GM21528 (cell line): ENCODE results near the gene CCSER2.

Experiments
- ATAC-seq: cut with Tn5 transposase; IDR thresholded peaks from one replicate; pipeline ENCODE4 v1.9.1; 2021; ENCODE audit warnings: mild to moderate bottlenecking, moderate library complexity; ENCODE audit not compliant: unreplicated experiment, low FRiP score

Gene CCSER2

DNA sequence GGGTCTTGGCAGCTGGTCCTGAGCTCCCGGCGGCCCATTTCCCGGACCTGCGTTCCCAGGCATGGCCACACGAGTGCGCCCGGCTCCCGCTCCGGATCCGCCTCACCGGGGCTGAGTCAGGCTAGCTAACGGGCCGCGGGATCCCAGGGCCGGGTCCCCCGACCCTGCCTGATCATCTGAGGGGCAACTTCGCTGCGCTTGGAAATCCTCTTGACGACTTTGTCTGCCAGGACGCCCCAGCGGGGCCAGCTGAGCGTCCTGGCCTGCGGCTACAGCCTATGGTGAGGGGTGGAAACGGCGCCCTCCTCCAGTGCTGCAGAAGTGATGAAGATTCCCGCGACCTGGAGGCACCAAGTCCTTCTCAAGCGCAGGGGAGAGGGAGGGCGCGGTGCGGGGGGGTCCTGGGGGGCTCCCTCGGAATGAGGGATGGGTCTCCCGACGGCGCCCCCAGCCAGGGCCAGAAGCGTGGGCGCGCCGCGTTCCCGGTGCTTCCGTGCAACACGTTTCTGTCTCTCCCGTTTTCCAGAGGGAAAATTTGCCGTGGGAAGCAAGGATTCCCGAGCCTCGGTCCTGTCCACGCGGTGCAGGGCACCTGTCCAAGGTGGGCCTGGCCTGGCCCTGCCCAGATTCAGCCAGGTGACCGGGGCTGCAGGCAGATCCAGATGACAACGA lies 212.4 kb downstream of the CCSER2 start:
- ATAC-seq: peak; percentile 82

- ATAC-seq: no peak
Observed at GRCh38 chr10:84541289-84541637, 212.9 kb downstream of the CCSER2 start.

DNA sequence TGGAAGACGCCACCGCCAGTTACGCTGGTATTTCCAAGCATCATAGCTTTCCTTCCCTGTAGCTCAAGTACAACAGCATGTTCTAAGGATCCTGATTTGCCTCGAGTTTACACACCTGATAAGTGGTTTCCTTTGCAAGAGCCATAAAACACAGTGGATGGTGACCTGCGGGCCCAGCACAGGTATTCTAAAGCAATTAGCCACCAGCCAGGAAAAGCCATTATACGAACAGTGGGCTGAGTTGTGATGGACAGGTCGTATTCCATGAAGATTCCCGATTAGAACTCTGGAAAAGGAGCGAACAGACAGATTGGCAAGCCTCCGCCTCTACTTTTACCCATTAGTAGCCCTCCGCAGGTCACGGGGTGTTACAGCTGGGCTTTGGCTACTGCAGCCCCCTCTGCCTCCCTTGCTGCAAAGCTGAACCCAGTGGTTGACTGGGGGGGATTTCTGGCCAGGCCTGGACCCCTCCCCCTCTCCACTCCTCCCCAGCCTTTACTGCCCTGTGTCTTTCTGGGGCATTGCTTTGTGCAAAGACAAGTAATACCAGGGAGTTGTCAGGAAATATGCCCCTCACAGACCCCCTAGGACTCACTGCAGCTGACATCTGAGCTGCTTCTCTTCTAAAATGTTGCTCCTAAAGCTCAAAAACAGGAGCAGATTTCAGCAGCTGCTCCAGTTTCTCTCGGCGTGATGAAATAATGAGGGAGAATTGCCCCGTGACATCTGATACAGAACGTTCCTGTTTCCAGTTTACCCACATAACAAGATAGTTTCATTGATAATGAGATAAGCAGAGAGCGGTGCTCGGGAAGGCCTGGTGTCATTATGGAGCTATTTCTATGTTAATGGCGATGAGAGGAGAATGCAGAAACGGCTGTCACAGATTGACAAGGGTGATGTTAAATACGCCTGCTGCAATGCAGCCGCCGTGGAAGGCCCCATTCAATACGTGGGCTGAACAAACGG lies 214.4 kb downstream of the CCSER2 start:
- no peak for ATAC-seq

- ATAC-seq: no peak
Observed at GRCh38 chr10:84543948-84544347, 215.6 kb downstream of the CCSER2 start.

DNA sequence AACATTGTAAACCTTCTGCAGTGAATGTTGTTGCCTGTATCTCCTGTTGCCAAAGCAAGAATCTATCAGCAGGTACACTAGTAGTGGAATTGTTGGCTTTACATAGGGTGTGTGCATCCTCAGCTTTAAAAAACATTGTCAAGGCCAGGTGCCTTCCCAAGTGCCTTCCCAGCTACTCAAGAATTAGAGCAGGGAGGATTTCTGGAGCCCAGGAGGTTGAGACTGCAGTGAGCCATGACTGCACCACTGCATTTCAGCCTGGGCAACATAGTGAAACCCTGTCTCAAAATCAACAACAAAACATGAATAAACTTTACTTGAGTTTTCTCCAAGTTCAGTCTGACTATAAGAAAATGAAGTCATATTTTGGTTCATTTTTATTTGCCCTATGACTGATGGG lies 217.3 kb downstream of the CCSER2 start:
- ATAC-seq: no peak

GRCh38 chr10:84546609-84547008 lies 218.2 kb downstream of the CCSER2 start:
- ATAC-seq: no peak

GRCh38 chr10:84547616-84548015 lies 219.2 kb downstream of the CCSER2 start:
- no peak for ATAC-seq

DNA sequence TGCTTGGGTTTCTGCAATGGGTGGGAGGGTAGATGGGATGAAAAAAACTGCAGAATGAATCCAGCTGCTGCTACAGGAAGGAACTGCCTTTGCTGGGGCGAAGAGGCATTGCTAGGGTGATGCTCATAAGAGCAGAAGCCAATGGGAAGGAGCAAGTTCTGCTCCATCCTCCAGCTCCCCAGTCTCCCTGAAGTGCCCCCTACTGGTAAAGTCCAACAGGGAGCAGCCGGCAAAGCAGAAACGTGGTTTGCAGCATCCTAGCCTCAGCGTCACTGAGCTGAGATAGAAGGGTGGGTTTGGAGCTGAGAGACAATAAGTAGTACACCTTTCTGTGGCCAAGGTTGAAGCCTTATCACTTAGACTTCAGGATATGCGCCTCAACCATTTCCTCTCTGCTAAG lies 220.5 kb downstream of the CCSER2 start:
- ATAC-seq: no peak

DNA sequence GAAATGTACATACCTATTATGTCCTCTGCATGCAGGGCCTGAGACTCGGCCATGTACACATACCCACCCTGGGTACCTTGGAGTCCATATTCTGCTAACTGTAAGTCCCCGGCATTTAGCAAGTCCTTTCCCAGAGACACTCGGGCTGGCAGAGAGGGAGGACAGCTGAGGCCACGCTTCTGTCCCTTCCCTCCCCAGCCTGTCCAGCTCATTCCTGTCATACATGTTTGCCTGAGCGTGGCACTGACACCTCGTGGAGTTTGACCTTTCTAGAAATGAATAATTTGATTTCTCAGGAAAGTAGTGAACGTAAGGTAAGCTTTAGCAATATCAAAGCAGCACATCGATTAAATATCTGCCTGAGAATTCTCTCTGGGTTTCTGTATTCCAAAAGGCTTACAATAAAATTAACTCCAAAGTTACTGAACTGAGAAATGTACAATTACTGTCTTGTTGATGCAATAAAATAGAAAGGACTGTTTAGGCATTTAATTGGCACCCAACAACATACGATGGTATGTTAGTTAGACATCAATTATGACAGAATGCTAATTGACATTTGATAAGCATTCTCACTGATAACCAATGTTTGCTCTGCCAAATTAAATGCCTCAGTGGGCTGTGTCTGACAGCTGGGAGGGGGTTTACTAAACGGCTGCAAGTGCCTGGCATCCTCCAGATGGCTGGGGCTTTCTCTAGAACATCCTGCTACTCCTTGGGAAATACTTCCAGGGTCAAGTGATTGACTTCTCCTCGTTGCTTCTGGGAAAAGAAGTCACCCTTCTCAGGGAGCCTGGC lies 221.2 kb downstream of the CCSER2 start:
- no peak for ATAC-seq

DNA sequence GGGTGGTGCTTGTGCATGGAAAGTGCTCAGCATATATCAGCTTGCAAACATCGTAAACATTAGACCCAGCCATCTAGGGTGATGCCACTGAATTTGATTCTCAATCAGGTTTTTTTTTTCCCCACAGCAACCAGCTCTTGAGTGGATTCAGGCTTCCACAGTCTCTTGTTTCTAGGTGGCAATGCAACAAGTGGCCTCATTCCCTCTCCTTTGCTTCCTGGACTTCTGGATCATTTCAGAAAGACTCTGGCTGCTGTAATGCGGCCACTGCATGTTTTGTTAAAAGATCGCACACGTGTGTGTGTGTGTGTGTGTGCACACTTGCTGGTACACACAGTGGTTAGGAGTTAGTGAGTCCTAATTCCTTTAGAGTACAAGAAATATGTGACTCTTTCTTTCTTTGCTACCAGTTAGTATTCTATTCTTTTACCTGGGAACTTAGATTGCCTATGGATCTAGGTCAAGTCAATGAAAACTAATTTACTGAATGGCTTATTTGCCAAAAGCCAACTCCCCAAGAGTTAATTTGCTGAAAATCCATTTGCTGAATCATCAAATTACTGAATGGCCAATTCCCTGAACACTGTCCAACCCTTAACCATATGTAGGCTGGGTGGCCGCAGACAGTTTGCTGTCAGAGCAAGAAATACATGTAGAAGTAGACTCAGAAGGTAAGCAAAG lies 222.5 kb downstream of the CCSER2 start:
- ATAC-seq: no peak

DNA sequence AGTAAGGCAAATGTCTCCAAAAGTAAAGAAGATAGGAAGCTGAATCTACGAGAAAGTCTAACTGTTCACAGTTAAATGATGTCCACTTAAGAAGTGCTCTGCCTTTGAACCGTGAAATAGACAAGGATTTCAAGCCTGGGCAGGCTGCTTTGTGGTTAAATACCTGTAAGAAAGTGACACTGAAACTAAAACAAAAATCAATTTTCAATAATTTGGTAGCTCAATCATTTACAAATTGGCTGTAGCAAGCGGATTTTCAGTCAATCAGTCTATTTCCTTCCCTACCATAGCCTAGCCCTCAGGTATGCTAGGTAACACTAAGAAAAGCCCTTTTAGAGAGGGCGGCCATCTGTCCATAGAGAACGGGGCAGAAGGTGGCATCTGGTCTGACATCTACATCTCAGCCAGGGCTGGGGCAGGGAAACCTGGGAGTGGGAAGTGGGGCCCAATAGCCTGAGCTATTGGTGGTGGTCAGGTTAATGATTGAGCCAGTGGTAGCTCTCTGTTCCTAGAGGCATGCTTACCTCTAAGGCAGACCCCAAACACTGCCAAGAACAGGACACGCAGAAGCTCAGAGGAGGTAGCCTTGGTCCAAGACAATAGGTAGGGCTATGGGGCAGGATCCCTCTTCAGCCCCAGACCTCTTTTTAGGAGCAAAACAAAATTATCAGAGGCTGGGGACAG lies 223.2 kb downstream of the CCSER2 start:
- ATAC-seq: peak; percentile 64

- ATAC-seq: no peak
Observed at GRCh38 chr10:84552478-84552877, 224.1 kb downstream of the CCSER2 start.

DNA sequence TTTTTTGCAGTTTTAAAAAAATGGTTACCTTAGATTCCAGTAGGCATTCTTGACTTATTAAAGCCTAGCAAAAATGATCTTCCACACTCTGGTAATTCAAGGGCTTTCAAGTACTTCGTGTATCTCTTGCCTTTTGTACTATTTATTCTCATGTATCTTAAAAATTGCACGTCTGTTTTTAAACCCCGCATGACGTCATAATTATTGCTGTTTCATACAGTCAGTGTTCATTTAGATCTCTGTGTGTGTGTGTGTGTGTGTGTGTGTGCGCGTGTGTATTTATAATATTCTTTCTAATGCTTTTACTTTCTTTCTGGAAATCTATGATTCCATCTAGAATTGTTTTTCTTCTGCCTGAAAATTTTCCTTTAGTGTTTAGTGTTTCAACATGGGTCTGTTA lies 234.2 kb downstream of the CCSER2 start:
- ATAC-seq: no peak

- peak; percentile 93 for ATAC-seq
Observed at GRCh38 chr10:84563355-84563754, 235.0 kb downstream of the CCSER2 start.

GRCh38 chr10:84563868-84564267 lies 235.5 kb downstream of the CCSER2 start:
- peak; percentile 51 for ATAC-seq

- no peak for ATAC-seq
Observed at GRCh38 chr10:84565881-84566582, 237.6 kb downstream of the CCSER2 start.

- ATAC-seq: no peak
Observed at GRCh38 chr10:84567133-84567532, 238.7 kb downstream of the CCSER2 start.
